ENCODE data around the gene ZNF581. TPM values are rescaled to one million over a fixed set of nuclear protein-coding genes. Genes with fewer than 3 reads are reported as not detected.
A peak's percentile ranks its signal among the peaks of the same experiment; 100 is the strongest.

ZNF581 gene
- total RNA-seq, 1 donor, result 25.7 TPM

GRCh38 chr19:55652311-55653128, 9.1 kb downstream of the ZNF581 start:
- Histone ChIP-seq H3K36me3 (ENCODE audit: insufficient read depth, low read length) (no peaks in the 10 kb centered on the region), H3K79me2 (ENCODE audit: insufficient read depth, low read length) (peaks cover 28% of the 10 kb centered on the region), H3K4me1 (ENCODE audit: insufficient read depth, low read length) (peaks cover 27% of the 10 kb centered on the region), H3K4me2 (ENCODE audit: insufficient read depth, low read length) (no peak overlapping the region), H3K9me3 (ENCODE audit: low read depth, low read length) (no peaks in the 10 kb centered on the region), H4K20me1 (ENCODE audit: insufficient read depth, low read length) (peaks cover 24% of the 10 kb centered on the region), H3K4me3 (ENCODE audit: insufficient read depth, low read length) (no peak overlapping the region), H3K27ac (ENCODE audit: low read depth, low read length) (no peak overlapping the region), H2AFZ (ENCODE audit: low read length) (no peak overlapping the region), H3K27me3 (ENCODE audit: insufficient read depth, low read length) (no peaks in the 10 kb centered on the region)
- TF ChIP-seq, protein P1, sequence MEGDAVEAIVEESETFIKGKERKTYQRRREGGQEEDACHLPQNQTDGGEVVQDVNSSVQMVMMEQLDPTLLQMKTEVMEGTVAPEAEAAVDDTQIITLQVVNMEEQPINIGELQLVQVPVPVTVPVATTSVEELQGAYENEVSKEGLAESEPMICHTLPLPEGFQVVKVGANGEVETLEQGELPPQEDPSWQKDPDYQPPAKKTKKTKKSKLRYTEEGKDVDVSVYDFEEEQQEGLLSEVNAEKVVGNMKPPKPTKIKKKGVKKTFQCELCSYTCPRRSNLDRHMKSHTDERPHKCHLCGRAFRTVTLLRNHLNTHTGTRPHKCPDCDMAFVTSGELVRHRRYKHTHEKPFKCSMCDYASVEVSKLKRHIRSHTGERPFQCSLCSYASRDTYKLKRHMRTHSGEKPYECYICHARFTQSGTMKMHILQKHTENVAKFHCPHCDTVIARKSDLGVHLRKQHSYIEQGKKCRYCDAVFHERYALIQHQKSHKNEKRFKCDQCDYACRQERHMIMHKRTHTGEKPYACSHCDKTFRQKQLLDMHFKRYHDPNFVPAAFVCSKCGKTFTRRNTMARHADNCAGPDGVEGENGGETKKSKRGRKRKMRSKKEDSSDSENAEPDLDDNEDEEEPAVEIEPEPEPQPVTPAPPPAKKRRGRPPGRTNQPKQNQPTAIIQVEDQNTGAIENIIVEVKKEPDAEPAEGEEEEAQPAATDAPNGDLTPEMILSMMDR (IDR thresholded peaks at IDR 0.05; ENCODE audit: extremely low read depth, low read depth, low read length), result no peak
- peak; percentile 52 for DNase-seq (ENCODE audit: insufficient read length, low spot score, missing footprints)

DNA sequence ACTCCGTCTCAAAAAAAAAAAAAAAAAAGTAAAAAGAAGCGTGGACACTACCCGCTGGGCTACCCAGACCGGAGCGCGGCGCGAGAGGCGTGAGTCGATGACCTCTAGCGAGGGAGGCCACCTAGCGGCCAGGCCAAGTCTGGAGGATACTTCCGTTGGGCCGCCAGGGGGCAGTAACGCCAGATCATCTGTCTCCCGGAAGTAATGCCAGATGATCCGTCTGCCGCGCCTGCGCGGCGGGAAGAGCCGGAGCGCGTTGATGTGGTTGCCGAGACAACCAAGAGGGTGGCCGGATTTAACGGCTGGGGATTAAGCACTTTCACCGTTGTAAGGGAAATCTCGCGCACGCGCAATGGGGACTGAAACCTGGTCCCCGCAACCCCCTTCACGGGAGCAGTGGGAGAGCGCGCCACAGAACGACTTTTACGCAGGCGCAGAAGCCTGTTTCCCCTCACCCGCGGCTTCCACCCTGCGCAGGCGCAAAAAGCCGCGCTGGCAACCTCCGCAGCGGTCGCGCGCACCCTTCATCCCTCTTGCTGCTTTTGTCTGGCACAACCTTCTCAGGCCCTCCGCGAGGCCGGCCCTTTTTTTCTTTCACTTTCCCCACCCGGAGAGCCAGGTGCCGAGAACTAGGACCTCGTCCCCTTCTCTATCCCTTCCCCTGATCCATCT, 10.3 kb downstream of the ZNF581 start:
- H3K36me3 ChIP-seq (ENCODE audit: insufficient read depth, low read length), result no peaks in the 10 kb centered on the region
- TF ChIP-seq, protein P1 (IDR thresholded peaks at IDR 0.05; ENCODE audit: extremely low read depth, low read depth, low read length), result peak; percentile 100
- no peaks in the 10 kb centered on the region for H3K27me3 ChIP-seq (ENCODE audit: insufficient read depth, low read length)
- peak overlapping the region; percentile 56 for H2AFZ ChIP-seq (ENCODE audit: low read length)
- H3K4me1 ChIP-seq (ENCODE audit: insufficient read depth, low read length), result peaks cover 31% of the 10 kb centered on the region
- H4K20me1 ChIP-seq (ENCODE audit: insufficient read depth, low read length), result peaks cover 36% of the 10 kb centered on the region
- H3K27ac ChIP-seq (ENCODE audit: low read depth, low read length), result peak overlapping the region; percentile 97
- DNase-seq (ENCODE audit: insufficient read length, low spot score, missing footprints), result peak; percentile 100
- no peaks in the 10 kb centered on the region for H3K9me3 ChIP-seq (ENCODE audit: low read depth, low read length)
- H3K4me3 ChIP-seq (ENCODE audit: insufficient read depth, low read length), result peak overlapping the region; percentile 97
- peaks cover 38% of the 10 kb centered on the region for H3K79me2 ChIP-seq (ENCODE audit: insufficient read depth, low read length)
- peak overlapping the region; percentile 90 for H3K4me2 ChIP-seq (ENCODE audit: insufficient read depth, low read length)

- Histone ChIP-seq H3K27me3 (ENCODE audit: insufficient read depth, low read length) (no peaks in the 10 kb centered on the region), H4K20me1 (ENCODE audit: insufficient read depth, low read length) (peaks cover 42% of the 10 kb centered on the region), H3K4me2 (ENCODE audit: insufficient read depth, low read length) (peak overlapping the region; percentile 90), H2AFZ (ENCODE audit: low read length) (peak overlapping the region; percentile 91), H3K79me2 (ENCODE audit: insufficient read depth, low read length) (peaks cover 44% of the 10 kb centered on the region), H3K9me3 (ENCODE audit: low read depth, low read length) (no peaks in the 10 kb centered on the region), H3K4me3 (ENCODE audit: insufficient read depth, low read length) (peak overlapping the region; percentile 97), H3K27ac (ENCODE audit: low read depth, low read length) (peak overlapping the region; percentile 97), H3K36me3 (ENCODE audit: insufficient read depth, low read length) (no peaks in the 10 kb centered on the region), H3K4me1 (ENCODE audit: insufficient read depth, low read length) (peaks cover 30% of the 10 kb centered on the region)
- DNase-seq (ENCODE audit: insufficient read length, low spot score, missing footprints), result peak; percentile 99
- TF ChIP-seq, protein P1 (IDR thresholded peaks at IDR 0.05; ENCODE audit: extremely low read depth, low read depth, low read length), result no peak
Measured at GRCh38 chr19:55654323-55654867, 10.9 kb downstream of the ZNF581 start.

Data from osteoblast (primary cell).